Dedifferentiated amniotic fluid mesenchymal stem cell (primary cell): ENCODE measurements around the gene KLHL26.

Experiments used
- DNase-seq: peaks from one replicate; pipeline ENCODE4 v3.0.0-alpha.2; 2016; ENCODE audit errors: extremely low spot score

Gene KLHL26

DNA sequence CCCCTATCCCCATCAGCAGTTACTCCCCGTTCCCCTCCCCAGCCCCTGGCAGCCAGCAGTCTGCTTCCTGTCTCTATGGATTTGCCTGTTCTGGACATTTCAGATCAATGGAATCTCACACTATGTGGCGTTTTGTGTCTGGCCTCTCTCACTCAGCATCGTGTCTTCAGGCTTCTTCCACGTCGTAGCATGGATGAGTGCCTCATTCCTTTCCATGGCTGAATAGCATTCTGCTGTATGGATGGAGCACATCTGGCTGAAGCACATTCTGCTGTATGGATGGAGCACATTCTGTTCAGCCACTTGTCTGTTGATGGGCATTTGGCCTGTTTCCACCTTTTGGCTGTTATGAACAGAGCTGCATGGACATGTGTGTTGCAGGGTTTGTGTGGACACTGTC is 76.2 kb downstream of the KLHL26 start:
- no peak for DNase-seq

DNA sequence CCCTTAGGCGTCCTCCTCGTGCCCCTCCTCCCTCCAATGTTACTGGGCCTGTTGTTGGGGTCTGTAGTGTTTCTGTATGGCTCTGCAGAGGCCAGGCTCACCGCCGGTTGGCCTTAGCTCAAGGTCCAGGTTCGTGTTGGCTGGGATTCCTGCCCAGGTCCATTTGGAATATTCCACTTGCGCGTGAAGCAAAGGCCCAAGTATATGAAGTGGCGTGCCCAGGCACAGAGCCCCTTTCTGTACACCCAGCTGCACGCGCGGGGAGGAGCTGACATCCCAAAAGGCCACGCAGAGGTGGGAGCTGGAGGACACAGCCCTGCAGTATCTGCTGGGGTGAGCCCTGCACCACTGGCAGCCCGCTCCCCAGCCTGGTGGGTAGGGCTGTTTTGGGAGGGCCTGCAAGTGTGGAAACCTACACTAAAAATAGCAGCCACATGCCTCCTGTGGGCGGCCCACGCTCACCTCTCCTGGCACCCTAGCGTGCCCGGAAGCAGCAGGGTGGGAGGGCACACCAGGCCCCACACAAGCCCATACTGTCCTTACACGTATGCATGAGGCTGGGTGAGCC is 76.8 kb downstream of the KLHL26 start:
- no peak for DNase-seq

DNA sequence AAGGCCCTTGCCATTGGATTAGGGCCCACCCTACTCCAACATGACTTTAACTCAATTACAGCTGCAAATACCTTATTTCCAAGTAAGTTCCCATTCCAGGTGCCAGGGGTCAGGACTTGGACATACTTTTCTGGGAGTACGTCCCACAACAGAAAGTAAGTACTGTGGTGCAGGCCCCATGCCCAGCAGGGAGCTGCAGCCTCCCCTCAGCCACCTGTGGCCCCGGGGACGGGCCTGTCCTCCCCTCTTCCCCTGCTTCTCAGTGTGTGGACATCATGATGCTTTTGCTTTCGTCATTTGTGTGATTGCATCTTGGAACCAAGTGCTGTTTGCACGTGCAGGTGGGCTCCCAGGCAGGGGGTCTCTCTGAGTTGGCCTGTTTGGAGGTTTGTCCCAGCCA is 78.6 kb downstream of the KLHL26 start:
- DNase-seq, result no peak

DNA sequence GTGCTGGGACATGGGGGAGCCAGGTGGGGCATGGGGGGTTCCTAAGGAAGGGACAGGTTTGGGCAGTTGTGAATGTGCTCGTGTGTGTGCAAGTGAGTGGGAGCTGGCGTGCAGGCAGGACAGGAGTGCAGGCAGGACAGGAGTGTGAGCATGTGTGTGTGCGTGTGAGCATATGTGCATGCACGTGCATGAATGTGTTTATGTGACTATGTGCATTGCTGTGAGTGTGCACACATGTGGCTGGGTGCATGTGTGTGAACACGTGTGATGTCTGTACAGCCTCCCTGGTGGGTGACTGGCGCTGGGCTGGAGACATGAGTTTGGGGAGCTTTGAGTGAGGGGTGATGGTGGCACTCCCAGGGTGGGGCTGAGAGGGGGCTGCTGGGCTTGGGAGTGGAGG is 80.0 kb downstream of the KLHL26 start:
- DNase-seq, result no peak

DNA sequence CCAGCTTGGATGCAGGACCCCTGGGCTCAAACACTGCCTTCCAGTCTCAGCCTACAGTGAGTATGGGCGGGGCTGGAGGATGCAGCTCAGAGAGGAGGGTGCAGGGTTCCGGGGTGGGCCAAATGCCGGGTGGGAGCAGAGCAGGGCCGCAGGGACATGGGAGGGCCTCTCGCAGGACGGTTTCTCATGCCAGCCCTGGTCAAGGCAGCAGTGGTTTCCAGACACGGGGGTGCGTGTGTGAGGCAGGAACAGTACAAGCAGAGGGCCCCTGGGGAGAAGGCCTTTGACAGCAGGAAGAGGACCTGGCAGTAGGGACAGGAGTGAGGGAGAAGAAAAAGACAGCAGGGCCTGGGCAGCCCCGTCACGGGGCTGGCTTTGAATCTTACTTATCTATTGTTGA is 80.8 kb downstream of the KLHL26 start:
- no peak for DNase-seq

DNA sequence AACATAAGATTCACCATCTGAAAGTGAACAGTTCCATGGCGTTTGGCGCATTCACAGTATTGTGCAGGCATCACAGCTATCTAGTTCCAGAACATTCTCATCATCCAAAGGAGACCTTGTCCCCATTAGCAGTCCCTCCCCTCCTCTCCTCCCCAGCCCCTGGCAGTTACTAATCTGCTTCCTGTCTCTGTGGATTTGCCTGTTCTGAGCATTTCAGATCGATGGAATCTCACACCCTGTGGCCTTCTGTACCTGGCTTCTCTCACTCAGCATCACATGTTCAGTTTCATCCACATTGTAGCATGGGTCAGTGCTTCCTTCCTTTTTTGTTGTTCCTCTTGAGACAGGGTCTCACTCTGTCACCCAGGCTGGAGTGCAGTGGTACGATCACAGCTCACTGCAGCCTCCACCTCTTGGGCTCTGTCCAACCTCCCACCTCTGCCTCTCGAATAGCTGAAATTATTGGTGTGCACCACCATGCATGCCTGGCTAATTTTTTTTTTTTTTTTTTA is 81.2 kb downstream of the KLHL26 start:
- DNase-seq, result no peak

DNA sequence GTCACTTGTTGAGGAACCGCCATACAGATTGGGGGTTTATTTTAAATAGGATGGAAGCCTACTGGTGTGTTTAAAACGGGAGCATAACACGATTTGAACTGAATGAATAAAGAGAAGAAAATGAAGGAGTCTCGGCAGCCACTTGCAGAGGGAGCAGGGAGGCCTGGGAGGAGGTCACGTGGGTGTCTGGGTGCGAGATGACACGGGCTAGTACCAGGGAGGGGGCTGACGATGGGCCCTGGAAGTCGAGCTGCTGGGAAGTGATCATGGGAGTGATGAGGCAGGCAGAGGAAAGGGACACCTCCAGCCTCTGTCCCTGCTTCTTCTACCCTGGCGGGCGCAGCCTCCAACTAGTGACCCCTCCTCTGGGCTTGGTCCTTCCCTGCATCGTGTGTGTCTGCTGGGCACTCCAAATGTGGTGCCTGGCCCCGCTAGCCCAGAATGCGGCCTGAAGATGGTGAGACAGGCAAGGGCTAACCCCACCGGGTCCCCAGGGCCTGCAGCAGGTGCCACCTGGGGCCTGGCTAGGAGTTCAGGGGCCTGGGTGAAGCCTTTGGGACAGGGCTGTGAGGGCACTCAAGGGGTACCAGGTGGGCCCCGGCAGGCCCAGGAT is 82.1 kb downstream of the KLHL26 start:
- no peak for DNase-seq

DNA sequence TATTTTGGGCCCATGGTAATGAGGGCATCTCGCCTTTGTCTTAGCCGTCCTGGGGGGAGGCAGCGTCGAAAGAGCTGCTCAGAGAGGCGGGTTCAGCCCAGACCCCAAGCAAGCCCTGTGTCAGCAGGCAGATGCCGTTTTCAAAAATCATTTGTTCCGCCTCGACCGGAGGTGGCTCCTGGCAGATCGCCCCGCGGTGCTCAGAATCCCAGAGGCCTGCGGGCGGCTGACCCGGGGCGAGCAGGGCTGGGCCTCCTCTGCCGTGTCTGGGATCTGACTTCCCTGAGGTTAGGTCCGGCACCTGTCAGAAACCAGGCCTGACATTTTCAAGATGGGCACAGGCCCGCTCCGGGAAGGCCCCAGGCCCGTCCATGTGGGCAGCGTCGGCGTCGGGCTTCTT is 82.7 kb downstream of the KLHL26 start:
- DNase-seq, result no peak
